HG03460 (cell line): ENCODE measurements around the gene HLA-B.

ENCODE experiments used
- ATAC-seq: cut with Tn5 transposase; IDR thresholded peaks from one replicate; pipeline ENCODE4 v1.9.1; 2021; ENCODE audit not compliant: unreplicated experiment

The HLA-B gene

GRCh38 chr6:31308050-31308844, 48.7 kb downstream of the HLA-B start:
- no peak for ATAC-seq

DNA sequence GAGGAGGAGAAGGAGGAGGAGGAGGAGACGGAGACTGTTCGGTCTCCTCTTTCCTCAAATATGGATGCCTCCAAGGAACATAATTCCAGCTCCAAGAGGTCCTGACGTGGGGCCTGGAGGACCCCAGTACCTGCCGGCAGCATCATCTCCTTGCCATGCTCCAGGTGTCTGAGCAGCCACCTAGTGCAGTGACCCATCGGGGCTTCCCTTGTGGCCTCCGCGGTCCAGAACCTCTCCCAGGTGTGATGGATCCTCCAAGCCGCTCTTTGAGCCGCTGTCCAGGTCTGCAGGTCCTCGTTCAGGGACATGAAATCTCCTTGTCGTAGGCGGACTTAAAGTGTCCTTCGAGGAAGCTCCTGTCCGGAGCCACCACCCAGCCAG, 49.3 kb downstream of the HLA-B start:
- no peak for ATAC-seq

- ATAC-seq: no peak
Observed at GRCh38 chr6:31305703-31306219, 51.2 kb downstream of the HLA-B start.

- no peak for ATAC-seq
Observed at GRCh38 chr6:31304683-31305082, 52.3 kb downstream of the HLA-B start.
